Suppressor macrophage (primary cell): ENCODE measurements around the gene KRTAP10-3.

ENCODE experiments used
- DNase-seq, 4 experiments: peaks; one replicate each; pipeline ENCODE4 v3.0.0-alpha.2; 2020 to 2022

The KRTAP10-3 gene

GRCh38 chr21:44515359-44516165 lies 43.0 kb downstream of the KRTAP10-3 start:
- no peak for DNase-seq

GRCh38 chr21:44514746-44515358 lies 43.7 kb downstream of the KRTAP10-3 start:
- DNase-seq, result no peak

GRCh38 chr21:44514218-44514520 lies 44.4 kb downstream of the KRTAP10-3 start:
- no peak for DNase-seq

- no peak for DNase-seq
Observed at GRCh38 chr21:44513389-44514217, 45.0 kb downstream of the KRTAP10-3 start.

GRCh38 chr21:44512496-44513388 lies 45.9 kb downstream of the KRTAP10-3 start:
- no peak for DNase-seq

GRCh38 chr21:44511938-44512275 lies 46.7 kb downstream of the KRTAP10-3 start:
- no peak for DNase-seq

GRCh38 chr21:44511219-44511937 lies 47.2 kb downstream of the KRTAP10-3 start:
- DNase-seq, result no peak

- peak; percentile 59 to 76 (median 67) for DNase-seq
Observed at GRCh38 chr21:44510508-44511218, 47.9 kb downstream of the KRTAP10-3 start.

- no peak for DNase-seq
Observed at GRCh38 chr21:44510109-44510507, 48.5 kb downstream of the KRTAP10-3 start.

- DNase-seq, result peak in 2 of 4 experiments; percentile 33 to 37
Observed at GRCh38 chr21:44509539-44509938, 49.1 kb downstream of the KRTAP10-3 start.

GRCh38 chr21:44508711-44509445 lies 49.7 kb downstream of the KRTAP10-3 start:
- DNase-seq, result no peak

- no peak for DNase-seq
Observed at GRCh38 chr21:44508426-44508710, 50.2 kb downstream of the KRTAP10-3 start.
